HepG2 (cell line): Measurements from ENCODE around the gene STXBP2. TPM values are rescaled to one million over a fixed set of nuclear protein-coding genes. Genes with fewer than 3 reads are reported as not detected.

Experiments
- ATAC-seq: fragments of 200-7000 bp; cut with Tn5 transposase; 3 replicates; pipeline ENCODE4 v1.9.1; 2020; ENCODE audit warnings: mild to moderate bottlenecking, moderate library complexity
- Bru-seq: library from RNA; stranded (reverse); fragments of 400-500 nt; gene quantifications from one replicate; lab custom pipeline; 2021; lab: Mats Ljungman, UMichigan
- BruChase-seq, 2 experiments: library from RNA; stranded (reverse); fragments of 400-500 nt; gene quantifications; one replicate each; lab custom pipeline; 2021; lab: Mats Ljungman, UMichigan
- BruUV-seq: library from RNA; stranded (reverse); fragments of 400-500 nt; replicated peaks from 2 replicates; lab custom pipeline; 2021; lab: Mats Ljungman, UMichigan
- CTCF ChIA-PET: fragments of 300-600 bp; formaldehyde crosslinking; extraction: SDS; loops from one replicate; lab custom pipeline; 2021; ENCODE audit warnings: low total read pairs, inconsistent platforms, low intra/inter-chr PET ratio; lab: Yijun Ruan, JAX
- POLR2A ChIA-PET: fragments of 350-600 bp; sonication (Branson Sonifier 250); formaldehyde crosslinking; loops from one replicate; lab custom pipeline; 2020; ENCODE audit warnings: antibody characterized with exemption, inconsistent platforms; lab: Yijun Ruan, JAX
- DNase-seq: peaks from one replicate; pipeline ENCODE4 v3.0.0-alpha.2; 2015; ENCODE audit warnings: low spot score
- FAIRE-seq: peaks from 3 replicates; lab custom pipeline; 2011; peaks lifted over from hg19 to GRCh38; lab: Jason Lieb, UNC
- H2AFZ ChIP-seq: one replicate; pipeline ENCODE4 v1.6.1; 2011; ENCODE audit warnings: low read length, inconsistent platforms
- H3K27ac ChIP-seq: fragments of 300-600 bp; 3 replicates; pipeline ENCODE4 v1.8.0; 2011; ENCODE audit warnings: mixed run types, mild to moderate bottlenecking, mixed read lengths, low read length, inconsistent platforms; ENCODE audit not compliant: insufficient read depth; ENCODE audit errors: extremely low read length
- H3K27me3 ChIP-seq, 2 experiments: fragments of 200-600 bp in 1 of 2; 2 replicates in 1 of 2; 3 replicates in 1 of 2; pipeline versions ENCODE4 v1.6.0 to v1.8.0; 2011; ENCODE audit warnings: low read length in 2 of 2, mild to moderate bottlenecking in 2 of 2, moderate library complexity in 2 of 2, inconsistent platforms in 1 of 2; ENCODE audit not compliant: insufficient read depth in 2 of 2, control insufficient read depth in 1 of 2
- H3K36me3 ChIP-seq, 2 experiments: fragments of 200-600 bp in 1 of 2; replicated peaks in 1 of 2; 2 replicates in 1 of 2; 3 replicates in 1 of 2; pipeline versions ENCODE4 v1.5.1 to v1.8.0; 2011; ENCODE audit warnings: low read length in 2 of 2, inconsistent platforms in 1 of 2; ENCODE audit not compliant: insufficient read depth in 2 of 2, control insufficient read depth in 1 of 2
- H3K4me1 ChIP-seq: 2 replicates; pipeline ENCODE4 v1.5.1; 2012; ENCODE audit warnings: low read length, inconsistent platforms; ENCODE audit not compliant: insufficient read depth
- H3K4me2 ChIP-seq: 2 replicates; pipeline ENCODE4 v1.6.0; 2011; ENCODE audit warnings: low read depth, low read length, inconsistent platforms
- H3K4me3 ChIP-seq, 3 experiments: fragments of 200-600 bp in 1 of 3; sonication (generic), shearing (Covaris generic) in 1 of 3; replicated peaks in 1 of 3; 2 replicates each; pipeline ENCODE4 v1.5.1; 2011 to 2016; ENCODE audit warnings: low read length in 3 of 3, inconsistent platforms in 2 of 3, low read depth in 2 of 3, mild to moderate bottlenecking in 2 of 3, control low read depth in 1 of 3, mixed read lengths in 1 of 3; ENCODE audit not compliant: insufficient read depth in 1 of 3
- H3K79me2 ChIP-seq: one replicate; pipeline ENCODE4 v1.6.1; 2011; ENCODE audit warnings: low read length, inconsistent platforms; ENCODE audit not compliant: insufficient read depth
- H3K9ac ChIP-seq: 2 replicates; pipeline ENCODE4 v1.6.0; 2011; ENCODE audit warnings: mild to moderate bottlenecking, low read depth, low read length, inconsistent platforms; ENCODE audit not compliant: insufficient read depth
- H3K9me3 ChIP-seq: 2 replicates; pipeline ENCODE4 v1.5.1; 2012; ENCODE audit warnings: mild to moderate bottlenecking, low read length
- H4K20me1 ChIP-seq: 2 replicates; pipeline ENCODE4 v1.6.0; 2011; ENCODE audit warnings: inconsistent platforms, mild to moderate bottlenecking, low read length, moderate library complexity; ENCODE audit not compliant: insufficient read depth
- HNF1B ChIP-seq: sonication (generic); formaldehyde crosslinking; IDR thresholded peaks from 2 replicates; pipeline ENCODE4 v1.5.1; 2020; ENCODE audit warnings: mild to moderate bottlenecking, moderate library complexity, missing genetic modification reagents
- NONO ChIP-seq, 2 experiments: fragments of 450-650 bp in 1 of 2; sonication (generic) in 1 of 2; formaldehyde crosslinking in 1 of 2; IDR thresholded peaks in 1 of 2; conservative IDR thresholded peaks in 1 of 2; 2 replicates each; pipeline versions ENCODE4 v1.6.1 to v1.8.0; 2017 to 2022; ENCODE audit warnings: mild to moderate bottlenecking in 1 of 2, missing genetic modification reagents in 1 of 2, moderate library complexity in 1 of 2
- ZC3H13 ChIP-seq: sonication (generic); formaldehyde crosslinking; IDR thresholded peaks from 2 replicates; pipeline ENCODE4 v1.8.1; 2023; ENCODE audit warnings: mild to moderate bottlenecking, missing genetic modification reagents, moderate library complexity
- WGBS: methylation state at CpG from one replicate; pipeline ENCODE4 v1.1.6; 2017; ENCODE audit warnings: low lambda C conversion rate; 5-methylcytosine and 5-hydroxymethylcytosine counted together
- in situ Hi-C: cut with HindIII; loops from 2 replicates; pipeline ENCODE4 v1.10.0; 2017; ENCODE audit warnings: low pct_unique_long_range_greater_than_20kb; ENCODE audit not compliant: extremely low pct_ligation_motif_present
- intact Hi-C: fragments of 100-400 bp; cut with micrococcal nuclease; formaldehyde crosslinking; loops from one replicate; pipeline ENCODE4 v1.10.0; 2022; ENCODE audit not compliant: unreplicated experiment
- long read RNA-seq, 2 experiments: library from RNA in 1 of 2; library from polyadenylated mRNA in 1 of 2; stranded (forward) in 1 of 2; unstranded in 1 of 2; transcript quantifications; one replicate each; pipeline ENCODE4 v2.0.0, GENCODE V29; 2019 to 2022
- polyA minus RNA-seq, 3 experiments: library from RNA; depleted of rRNA, polyadenylated mRNA; stranded (reverse); fragments of >200 nt; gene quantifications; 2 replicates each; pipeline ENCODE4 v1.2.3, GENCODE V29; 2011; ENCODE audit warnings: low replicate concordance in 1 of 3
- polyA plus RNA-seq, 8 experiments: library from polyadenylated mRNA; depleted of rRNA in 3 of 8; stranded (reverse) in 7 of 8; unstranded in 1 of 8; fragments of >200 nt; fragmentation: Illumina TruSeq in 4 of 8; extraction: Trizol in 4 of 8; gene quantifications; 2 replicates each; pipeline versions ENCODE4 v1.2.1 to v1.2.3, GENCODE V29; 2011 to 2016; ENCODE audit warnings: low read depth in 4 of 8, missing spikeins in 1 of 8, mixed read lengths in 1 of 8; ENCODE audit not compliant: insufficient read depth in 1 of 8
- total RNA-seq, 5 experiments: library from RNA; depleted of rRNA; stranded (reverse); fragments of >200 nt; fragmentation: Illumina TruSeq; extraction: Trizol; gene quantifications; 2 replicates each; pipeline ENCODE4 v1.2.3, GENCODE V29; 2016; ENCODE audit warnings: low read depth in 1 of 5
- TF ChIP-seq, protein P1 (sequence below): sonication (generic); formaldehyde crosslinking; IDR thresholded peaks from 2 replicates; pipeline ENCODE4 v1.4.0; 2020; ENCODE audit warnings: mild to moderate bottlenecking, missing genetic modification reagents

STXBP2 gene
- total RNA-seq (2016; rRNA removed; fragmentation: Illumina TruSeq; extraction: Trizol) (17.8 and 22.8 TPM in 2 replicates), polyA plus RNA-seq (2011; rRNA removed) (40.1 and 48.7 TPM in 2 replicates), polyA minus RNA-seq (2011; rRNA and poly(A)+ RNA removed; ENCODE audit: low replicate concordance) (121 and 178 TPM in 2 replicates), Bru-seq, nascent RNA (percentile 54 among the genes with signal in this experiment), BruChase-seq, experiment 1, labeled RNA remaining after a 6-hour chase (percentile 78 among the genes with signal in this experiment), BruChase-seq, experiment 2, labeled RNA remaining after a 2-hour chase (percentile 62 among the genes with signal in this experiment)
- 12.7 and 13.5 TPM in 2 replicates for total RNA-seq (2016; cell fraction: cytosol; rRNA removed; fragmentation: Illumina TruSeq; extraction: Trizol; ENCODE audit: low read depth)
- 15.9 and 23.8 TPM in 2 replicates for total RNA-seq (2016; cell fraction: insoluble cytoplasmic fraction; rRNA removed; fragmentation: Illumina TruSeq; extraction: Trizol)
- 11.9 and 13.6 TPM in 2 replicates for total RNA-seq (2016; cell fraction: membrane; rRNA removed; fragmentation: Illumina TruSeq; extraction: Trizol)
- 18.1 and 19.5 TPM in 2 replicates for total RNA-seq (2016; cell fraction: nucleus; rRNA removed; fragmentation: Illumina TruSeq; extraction: Trizol)
- polyA plus RNA-seq (2011; cell fraction: cytosol; rRNA removed): 28.8 and 41.8 TPM in 2 replicates
- polyA plus RNA-seq (2011; cell fraction: nucleus; rRNA removed): 344 and 378 TPM in 2 replicates
- 61.3 and 71.5 TPM in 2 replicates for polyA plus RNA-seq (2012)
- 9.5 and 12.3 TPM in 2 replicates for polyA plus RNA-seq (2016; cell fraction: cytosol; fragmentation: Illumina TruSeq; extraction: Trizol; ENCODE audit: low read depth)
- 22.4 and 26.4 TPM in 2 replicates for polyA plus RNA-seq (2016; cell fraction: insoluble cytoplasmic fraction; fragmentation: Illumina TruSeq; extraction: Trizol; ENCODE audit: low read depth)
- 9.5 and 10.0 TPM in 2 replicates for polyA plus RNA-seq (2016; cell fraction: membrane; fragmentation: Illumina TruSeq; extraction: Trizol; ENCODE audit: low read depth)
- 69.3 and 73.8 TPM in 2 replicates for polyA plus RNA-seq (2016; cell fraction: nucleus; fragmentation: Illumina TruSeq; extraction: Trizol; ENCODE audit: insufficient read depth, low read depth)
- polyA minus RNA-seq (2011; cell fraction: cytosol; rRNA and poly(A)+ RNA removed): 22.7 and 26.7 TPM in 2 replicates
- 70.0 and 76.8 TPM in 2 replicates for polyA minus RNA-seq (2011; cell fraction: nucleus; rRNA and poly(A)+ RNA removed)
- long read RNA-seq, experiment 1, transcript STXBP2-201 (19 exons, 1,876 nt): major isoform, 29 of 35 reads
- long read RNA-seq, experiment 1, partial matches to known transcripts: 5 of 35 reads
- long read RNA-seq, experiment 1, other reads (novel, unspliced or antisense): 1 of 35 reads
- long read RNA-seq, experiment 2, transcript STXBP2-201 (19 exons, 1,876 nt): major isoform, 61 of 121 reads
- long read RNA-seq, experiment 2, partial matches to known transcripts: 34 of 121 reads
- long read RNA-seq, experiment 2, other reads (novel, unspliced or antisense): 25 of 121 reads

GRCh38 chr19:7636691-7637373, at the start of gene STXBP2:
STXBP2 (plus strand) TSS chr19:7637110; CDS start chr19:7637150, 40 bp downstream.
- peaks cover 0 to 1% of the 10 kb centered on the region in 2 experiments; a peak in 2 of 5 replicates for H3K36me3 ChIP-seq
- H3K27me3 ChIP-seq: no peaks in the 10 kb centered on the region; a peak in 1 of 5 replicates
- peak within 1 kb of the TSS; percentile 85 for H3K9ac ChIP-seq
- intact Hi-C loops: no loop called here
- no TSS peak for BruUV-seq
- H3K4me3 ChIP-seq: peak within 1 kb of the TSS; percentile 93 to 96 (median 95)
- peak within 1 kb of the TSS; percentile 61 for H3K27ac ChIP-seq
- ChIA-PET CTCF (no interaction called here), POLR2A (interaction anchor here (0.7 to 1.5 kb wide), 3 partner anchors 15 to 44 kb away, joined by 4 to 12 read pairs (median 7); partner anchors contain the start of genes CAMSAP3 and TRAPPC5)
- ATAC-seq (peak; percentile 80), FAIRE-seq (no peak), DNase-seq (peak; percentile 61)
- peaks cover 23% of the 10 kb centered on the region for H3K4me1 ChIP-seq
- WGBS: 12% methylated on average over 24 of the region's 61 CpGs
- peak within 1 kb of the TSS; percentile 78 for H3K4me2 ChIP-seq
- peaks cover 7% of the 10 kb centered on the region for H3K79me2 ChIP-seq
- no peak within 1 kb of the TSS for H2AFZ ChIP-seq
- no peaks in the 10 kb centered on the region; the same call in 1 of the 2 replicates for H4K20me1 ChIP-seq
- in situ Hi-C loops: no loop called here
- no peaks in the 10 kb centered on the region for H3K9me3 ChIP-seq
- TF ChIP-seq HNF1B (CRISPR knock-in tag) (peak; percentile 20; the same call in 1 of the 2 replicates), ZC3H13 (CRISPR knock-in tag) (peak; percentile 85), NONO (IDR thresholded peaks at IDR 0.05) (no peak), NONO (CRISPR knock-in tag; conservative IDR thresholded peaks at IDR 0.05) (peak; percentile 73; the same call in 1 of the 2 replicates)
- TF ChIP-seq, protein P1, sequence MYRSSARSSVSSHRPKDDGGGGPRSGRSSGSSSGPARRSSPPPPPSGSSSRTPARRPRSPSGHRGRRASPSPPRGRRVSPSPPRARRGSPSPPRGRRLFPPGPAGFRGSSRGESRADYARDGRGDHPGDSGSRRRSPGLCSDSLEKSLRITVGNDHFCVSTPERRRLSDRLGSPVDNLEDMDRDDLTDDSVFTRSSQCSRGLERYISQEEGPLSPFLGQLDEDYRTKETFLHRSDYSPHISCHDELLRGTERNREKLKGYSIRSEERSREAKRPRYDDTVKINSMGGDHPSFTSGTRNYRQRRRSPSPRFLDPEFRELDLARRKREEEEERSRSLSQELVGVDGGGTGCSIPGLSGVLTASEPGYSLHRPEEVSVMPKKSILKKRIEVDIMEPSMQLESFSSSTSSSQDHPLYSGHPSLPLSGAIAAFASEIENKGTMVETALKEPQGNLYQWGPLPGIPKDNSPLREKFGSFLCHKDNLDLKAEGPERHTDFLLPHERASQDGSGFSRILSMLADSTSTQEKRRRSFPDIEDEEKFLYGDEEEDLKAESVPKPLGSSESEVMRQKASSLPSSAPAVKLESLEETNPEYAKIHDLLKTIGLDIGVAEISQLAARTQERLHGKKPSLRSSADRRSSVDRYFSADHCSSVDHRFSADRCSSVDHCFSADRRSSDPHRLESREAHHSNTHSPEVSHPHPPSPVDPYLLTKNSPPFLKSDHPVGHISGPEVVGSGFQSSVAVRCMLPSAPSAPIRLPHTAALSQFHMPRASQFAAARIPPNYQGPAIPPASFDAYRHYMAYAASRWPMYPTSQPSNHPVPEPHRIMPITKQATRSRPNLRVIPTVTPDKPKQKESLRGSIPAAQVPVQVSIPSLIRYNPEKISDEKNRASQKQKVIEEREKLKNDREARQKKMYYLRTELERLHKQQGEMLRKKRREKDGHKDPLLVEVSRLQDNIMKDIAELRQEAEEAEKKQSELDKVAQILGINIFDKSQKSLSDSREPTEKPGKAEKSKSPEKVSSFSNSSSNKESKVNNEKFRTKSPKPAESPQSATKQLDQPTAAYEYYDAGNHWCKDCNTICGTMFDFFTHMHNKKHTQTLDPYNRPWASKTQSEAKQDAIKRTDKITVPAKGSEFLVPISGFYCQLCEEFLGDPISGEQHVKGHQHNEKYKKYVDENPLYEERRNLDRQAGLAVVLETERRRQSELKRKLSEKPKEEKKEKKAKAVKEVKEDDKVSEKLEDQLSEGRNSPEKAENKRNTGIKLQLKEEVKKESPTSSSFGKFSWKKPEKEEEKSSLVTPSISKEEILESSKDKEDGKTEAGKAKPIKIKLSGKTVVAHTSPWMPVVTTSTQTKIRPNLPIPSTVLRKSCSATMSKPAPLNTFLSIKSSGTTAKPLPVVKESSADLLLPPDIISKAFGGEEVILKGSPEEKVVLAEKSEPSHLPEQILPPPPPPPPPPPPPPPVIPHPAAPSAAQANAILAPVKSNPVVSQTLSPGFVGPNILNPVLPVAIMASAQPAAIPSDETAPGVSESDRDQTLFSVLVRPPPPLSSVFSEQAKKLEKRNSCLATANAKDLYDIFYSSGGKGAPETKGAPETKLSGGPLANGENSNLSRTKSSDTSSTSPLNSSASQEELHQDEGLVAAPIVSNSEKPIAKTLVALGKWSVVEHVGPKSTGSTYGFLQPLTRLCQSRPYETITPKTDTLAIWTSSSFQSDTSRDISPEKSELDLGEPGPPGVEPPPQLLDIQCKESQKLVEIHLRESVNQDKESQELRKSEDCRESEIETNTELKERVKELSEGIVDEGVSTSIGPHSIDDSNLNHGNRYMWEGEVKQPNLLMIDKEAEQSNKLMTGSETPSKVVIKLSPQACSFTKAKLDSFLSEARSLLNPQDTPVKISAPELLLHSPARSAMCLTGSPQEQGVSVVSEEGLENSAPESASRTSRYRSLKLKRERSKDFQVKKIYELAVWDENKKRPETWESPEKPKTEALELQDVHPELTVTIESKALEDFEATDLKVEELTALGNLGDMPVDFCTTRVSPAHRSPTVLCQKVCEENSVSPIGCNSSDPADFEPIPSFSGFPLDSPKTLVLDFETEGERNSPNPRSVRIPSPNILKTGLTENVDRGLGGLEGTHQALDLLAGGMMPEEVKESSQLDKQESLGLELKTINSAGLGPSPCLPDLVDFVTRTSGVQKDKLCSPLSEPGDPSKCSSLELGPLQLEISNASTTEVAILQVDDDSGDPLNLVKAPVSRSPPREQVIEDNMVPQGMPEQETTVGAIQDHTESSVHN: no peak
